NCI-H446 treated with DMSO at 0.1 percent for 48 hours (cell line): ENCODE measurements around the gene GDF10.

ENCODE experiments used
- DNase-seq: peaks from one replicate; lab custom pipeline; 2025; lab: John Stamatoyannopoulos, UW

Gene GDF10

DNA sequence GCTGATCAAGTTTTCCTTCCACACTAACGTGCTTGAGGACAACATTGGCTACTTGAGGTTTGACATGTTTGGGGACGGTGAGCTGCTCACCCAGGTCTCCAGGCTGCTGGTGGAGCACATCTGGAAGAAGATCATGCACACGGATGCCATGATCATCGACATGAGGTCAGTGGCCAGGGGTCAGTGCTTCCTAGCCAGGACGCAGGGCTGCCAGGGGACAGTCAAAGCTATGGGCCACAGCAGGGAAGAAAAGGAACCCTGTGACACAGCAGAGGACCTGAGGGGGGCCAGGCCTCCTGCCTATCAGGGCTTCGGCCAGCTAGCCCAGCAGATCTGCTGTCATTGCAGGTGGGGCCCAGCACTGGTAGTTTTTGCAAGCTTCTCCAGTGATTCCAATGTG lies 53.4 kb downstream of the GDF10 start:
- DNase-seq = no peak

- DNase-seq = no peak
These were observed 54.2 kb downstream of the GDF10 start for GRCh38 chr10:47354165-47354564.

DNA sequence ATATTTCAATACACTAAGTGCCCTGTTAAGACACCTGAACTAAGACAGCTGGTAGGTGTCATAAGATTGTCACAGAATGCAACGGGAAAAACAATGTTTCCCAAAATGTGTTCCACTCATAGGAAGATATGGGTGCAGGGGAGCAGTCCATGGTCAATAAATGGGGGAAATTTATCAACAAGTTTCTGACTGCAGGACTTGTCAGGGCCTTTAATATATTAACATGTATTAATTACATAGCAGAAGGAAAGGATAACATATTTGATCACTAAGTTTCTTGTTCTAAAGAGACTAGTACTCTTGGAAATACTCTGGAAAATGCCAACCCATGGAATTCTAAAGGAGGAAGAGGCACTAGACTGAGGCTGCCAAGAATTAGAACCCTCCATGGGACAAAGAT lies 54.9 kb downstream of the GDF10 start:
- no peak for DNase-seq

GRCh38 chr10:47356708-47357107 lies 56.7 kb downstream of the GDF10 start:
- DNase-seq = no peak

DNA sequence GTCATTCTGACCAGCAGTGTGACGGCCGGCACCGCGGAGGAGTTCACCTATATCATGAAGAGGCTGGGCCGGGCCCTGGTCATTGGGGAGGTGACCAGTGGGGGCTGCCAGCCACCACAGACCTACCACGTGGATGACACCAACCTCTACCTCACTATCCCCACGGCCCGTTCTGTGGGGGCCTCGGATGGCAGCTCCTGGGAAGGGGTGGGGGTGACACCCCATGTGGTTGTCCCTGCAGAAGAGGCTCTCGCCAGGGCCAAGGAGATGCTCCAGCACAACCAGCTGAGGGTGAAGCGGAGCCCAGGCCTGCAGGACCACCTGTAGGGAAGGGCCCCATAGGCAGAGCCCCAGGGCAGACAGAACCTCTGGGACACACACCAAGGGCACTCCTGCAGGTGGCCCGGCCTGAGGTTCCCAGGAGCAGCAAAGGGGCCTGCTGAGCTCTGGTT lies 57.2 kb downstream of the GDF10 start:
- DNase-seq = no peak

GRCh38 chr10:47357911-47358310 lies 57.9 kb downstream of the GDF10 start:
- DNase-seq = no peak

DNA sequence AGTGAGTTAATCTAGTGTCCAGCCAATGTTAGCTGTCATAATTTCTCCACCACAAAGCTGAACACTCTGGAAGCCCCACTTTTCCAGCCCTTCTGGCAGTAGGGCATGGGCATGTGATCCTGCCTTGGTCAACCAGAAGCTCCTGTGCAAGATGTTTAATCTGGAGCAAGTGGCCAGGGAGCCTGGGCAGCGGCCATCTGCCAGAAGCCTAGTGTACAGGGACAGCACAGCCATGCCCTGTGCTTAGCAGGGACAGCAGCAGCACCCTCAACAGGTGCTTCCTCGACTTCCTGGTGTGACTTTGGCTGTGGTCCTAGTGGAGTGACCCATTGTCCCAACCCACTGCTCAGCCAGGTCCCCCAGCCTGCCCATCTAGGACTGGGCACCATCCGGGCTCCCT lies 58.5 kb downstream of the GDF10 start:
- DNase-seq = no peak

GRCh38 chr10:47359101-47359500 lies 59.1 kb downstream of the GDF10 start:
- DNase-seq = no peak

DNA sequence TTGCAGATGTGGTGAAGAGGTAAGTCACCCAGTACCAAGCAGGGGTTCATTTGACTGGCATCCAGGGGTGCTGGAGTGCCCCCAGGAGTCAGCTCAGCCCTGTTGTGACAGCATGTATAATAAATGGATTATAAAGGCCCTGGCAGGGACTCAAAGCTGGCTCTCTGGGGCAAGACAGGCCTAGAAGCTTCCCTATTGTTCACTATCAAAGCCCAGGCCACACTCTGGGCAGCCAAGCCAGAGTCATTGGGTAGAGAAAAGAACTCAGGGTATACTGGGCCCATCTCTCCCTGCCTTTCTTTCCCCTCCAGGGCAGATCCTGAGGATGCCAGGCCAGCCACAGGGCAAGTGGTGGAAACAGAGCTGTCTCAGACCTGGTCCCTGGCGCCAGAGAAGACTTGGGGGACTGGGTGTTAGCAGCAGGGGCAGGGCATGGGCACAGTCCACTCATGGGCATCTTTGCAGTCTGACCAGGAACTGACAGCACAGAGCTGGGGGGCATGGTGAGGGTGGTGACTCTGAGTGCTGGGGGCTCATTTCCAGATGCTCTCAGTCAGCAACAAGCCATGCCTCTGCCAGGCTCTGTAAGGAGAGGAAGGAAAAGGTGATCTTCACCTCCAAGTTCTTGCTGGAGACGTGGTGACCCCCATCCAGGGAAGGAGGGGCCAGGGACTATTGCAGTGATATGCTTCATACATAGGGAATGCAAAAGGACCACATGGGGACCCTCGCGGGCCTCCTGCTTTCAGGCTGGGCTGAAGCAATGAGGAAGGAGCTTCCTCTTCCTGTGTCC lies 59.8 kb downstream of the GDF10 start:
- DNase-seq = no peak

DNA sequence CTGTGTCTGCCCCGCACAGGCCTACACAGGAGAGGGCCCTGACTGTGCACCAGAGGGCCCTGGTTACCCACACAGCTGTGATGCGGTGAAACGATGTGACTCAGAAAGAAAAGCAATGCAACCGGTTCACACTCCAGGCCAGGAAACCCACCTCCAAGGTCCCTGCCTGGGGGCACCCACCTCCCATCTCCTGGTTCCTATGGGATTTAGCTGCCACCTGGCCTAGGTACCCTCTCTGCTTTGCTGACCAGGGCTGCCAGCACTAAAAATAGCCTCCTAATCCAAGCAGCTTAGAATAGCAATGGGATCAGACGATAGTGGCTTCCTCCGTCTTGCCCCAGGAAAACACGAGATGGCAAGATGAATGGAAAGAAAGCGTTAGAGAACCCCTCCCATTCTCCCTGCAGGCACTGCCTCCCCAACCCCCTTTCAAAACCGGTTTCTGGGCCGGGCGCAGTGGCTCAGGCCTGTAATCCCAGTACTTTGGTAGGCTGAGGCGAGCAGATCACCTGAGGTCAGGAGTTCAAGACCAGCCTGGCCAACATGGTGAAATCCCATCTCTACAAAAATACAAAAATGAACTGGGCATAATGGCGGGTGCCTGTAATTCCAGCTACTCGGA lies 60.5 kb downstream of the GDF10 start:
- no peak for DNase-seq

- no peak for DNase-seq
These were observed 61.3 kb downstream of the GDF10 start for GRCh38 chr10:47361293-47361692.

DNA sequence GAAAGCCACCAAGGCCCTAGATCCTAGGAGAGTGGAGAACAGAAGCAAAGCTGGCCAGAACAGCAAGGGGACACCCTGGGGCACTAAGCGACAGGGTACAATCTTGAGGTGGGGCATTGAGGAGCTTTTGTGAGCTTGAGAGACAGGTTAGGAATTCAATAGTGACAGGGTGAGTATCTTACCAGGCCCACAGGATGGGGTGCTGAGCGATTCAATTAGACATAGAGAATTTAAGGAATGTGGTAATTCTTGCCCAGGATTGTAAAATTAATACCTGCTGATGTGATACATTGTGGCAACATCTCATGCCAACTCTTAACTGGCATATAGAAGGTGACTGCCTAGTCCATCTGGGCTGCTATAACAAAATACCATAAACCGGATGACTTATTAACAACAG lies 62.2 kb downstream of the GDF10 start:
- no peak for DNase-seq
